Measurements from ENCODE around the gene SLX9.
"Not testable (repeated sequence)": the region's sequence is repeated elsewhere in the genome, so short reads cannot be mapped to it uniquely, and the experiment has no call there.

The SLX9 gene

DNA sequence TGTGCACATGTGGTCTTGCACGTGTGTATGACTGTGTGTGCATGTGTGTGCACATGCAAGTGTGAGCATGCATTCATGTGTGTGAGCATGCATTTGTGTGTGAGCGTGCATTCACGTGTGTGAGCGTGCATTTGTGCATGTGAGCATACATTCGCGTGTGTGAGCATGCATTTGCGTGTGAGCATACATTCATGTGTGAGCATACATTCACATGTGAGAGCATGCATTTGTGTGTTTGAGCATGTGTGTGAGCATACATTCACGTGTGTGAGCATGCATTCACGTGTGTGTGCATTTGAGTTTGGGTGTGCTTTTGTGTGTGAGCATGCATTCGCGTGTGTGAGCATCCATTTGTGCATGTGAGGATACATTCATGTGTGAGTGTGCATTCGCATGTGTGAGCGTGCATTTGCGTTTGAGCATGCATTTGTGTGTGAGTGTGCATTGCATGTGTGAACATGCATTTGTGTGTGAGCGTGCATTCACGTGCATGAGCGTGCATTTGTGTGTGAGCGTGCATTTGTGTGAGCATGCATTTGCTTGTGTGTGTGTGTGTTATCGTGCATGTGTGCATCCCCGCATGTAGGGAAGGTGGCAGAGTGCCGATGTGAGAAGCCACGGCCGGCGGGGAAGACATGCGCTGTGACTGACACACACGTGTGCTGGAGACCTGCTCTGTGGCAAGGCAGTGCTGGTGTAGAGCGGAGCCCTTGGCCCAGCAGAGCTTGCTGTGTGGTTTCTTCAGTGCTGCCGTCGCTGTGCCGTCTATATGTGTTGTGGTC is 37.4 kb upstream of the SLX9 start:
- no peak for DNase-seq (ENCODE audit: low read depth in 2 of 3, low spot score in 2 of 3)

GRCh38 chr21:44903050-44903685 is 36.7 kb upstream of the SLX9 start:
- no peak for DNase-seq (ENCODE audit: low read depth in 2 of 3, low spot score in 2 of 3)

DNA sequence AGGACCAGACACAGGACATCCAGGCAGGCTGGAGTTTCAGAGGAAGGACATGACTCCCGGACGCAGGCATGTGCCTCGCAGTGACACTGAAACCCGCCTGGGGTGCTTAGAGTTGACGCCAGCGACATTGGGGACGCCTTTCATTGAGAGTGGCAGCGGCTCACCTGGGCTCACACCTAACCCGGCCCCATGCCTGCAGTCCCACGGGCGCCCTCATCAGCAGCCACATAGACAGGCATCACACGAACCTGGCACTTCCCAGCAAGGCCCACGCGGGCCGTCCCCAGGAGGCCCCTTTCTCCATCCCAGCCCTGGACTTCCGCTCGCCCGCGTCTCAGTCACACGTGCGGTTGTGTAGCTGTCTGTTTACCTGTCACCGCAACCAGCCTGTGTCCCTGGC is 36.1 kb upstream of the SLX9 start:
- DNase-seq (ENCODE audit: low read depth in 2 of 3, low spot score in 2 of 3) = no peak

- no peak for DNase-seq (ENCODE audit: low read depth in 2 of 3, low spot score in 2 of 3)
These were observed 35.5 kb upstream of the SLX9 start for GRCh38 chr21:44904141-44904923.

- DNase-seq (ENCODE audit: low read depth in 2 of 3, low spot score in 2 of 3) = no peak
These were observed 34.7 kb upstream of the SLX9 start for GRCh38 chr21:44905016-44905727.

DNA sequence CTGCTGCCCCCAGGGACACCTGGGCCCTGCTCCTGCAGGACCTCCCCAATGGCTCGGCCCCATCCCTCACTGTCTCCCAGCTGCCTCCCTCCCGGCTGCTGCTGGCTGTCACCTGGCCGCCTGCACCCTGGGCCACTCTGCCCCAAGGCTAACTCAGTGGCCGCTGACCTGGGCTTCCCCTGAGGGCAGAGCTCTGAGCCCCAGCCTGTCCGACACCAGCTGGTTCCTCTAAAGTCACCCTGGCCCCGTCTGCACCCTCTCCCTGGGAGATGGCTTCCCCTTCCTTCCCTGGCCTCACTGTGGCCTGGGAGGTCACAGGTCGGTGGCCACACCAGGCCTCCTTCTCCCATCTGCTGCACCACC is 34.1 kb upstream of the SLX9 start:
- DNase-seq (ENCODE audit: low read depth in 2 of 3, low spot score in 2 of 3) = no peak

DNA sequence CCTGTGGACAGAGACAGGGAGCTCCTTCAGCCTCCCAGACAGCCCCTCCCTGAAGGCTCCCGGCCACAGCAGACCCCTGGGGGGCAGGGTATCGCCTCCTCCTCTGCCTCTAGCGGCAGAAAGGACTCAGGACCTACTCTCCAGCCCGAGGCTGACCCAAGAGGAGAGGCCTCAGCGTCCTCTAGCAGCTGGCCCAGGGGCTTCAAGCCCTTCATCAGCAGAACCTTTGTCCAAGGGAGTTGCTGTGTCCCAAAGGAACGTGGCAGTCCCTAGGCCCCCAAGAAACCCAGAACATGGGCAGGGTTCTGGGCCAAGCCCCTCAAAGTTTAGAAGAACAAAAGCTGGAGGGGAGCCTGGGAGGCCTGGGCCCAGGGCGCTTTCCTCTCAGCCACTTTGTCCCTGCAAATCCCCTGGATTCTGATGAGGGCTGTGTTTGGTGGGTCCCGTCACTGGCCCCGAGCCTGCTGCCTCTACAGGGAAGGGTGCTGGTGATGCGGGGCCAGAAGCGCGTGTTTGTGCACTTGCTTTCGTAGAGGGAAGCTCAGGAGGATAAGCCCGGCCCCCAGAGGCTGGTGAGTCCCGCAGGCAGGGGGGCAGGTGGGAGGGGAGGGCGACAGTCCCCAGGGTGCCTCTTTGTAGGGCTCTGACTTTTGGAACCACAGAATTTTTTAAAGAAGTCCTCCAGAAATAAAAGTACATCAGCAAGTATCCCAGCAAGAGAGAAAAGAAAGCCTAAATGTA is 32.4 kb upstream of the SLX9 start:
- no peak for DNase-seq (ENCODE audit: low read depth in 2 of 3, low spot score in 2 of 3)

DNA sequence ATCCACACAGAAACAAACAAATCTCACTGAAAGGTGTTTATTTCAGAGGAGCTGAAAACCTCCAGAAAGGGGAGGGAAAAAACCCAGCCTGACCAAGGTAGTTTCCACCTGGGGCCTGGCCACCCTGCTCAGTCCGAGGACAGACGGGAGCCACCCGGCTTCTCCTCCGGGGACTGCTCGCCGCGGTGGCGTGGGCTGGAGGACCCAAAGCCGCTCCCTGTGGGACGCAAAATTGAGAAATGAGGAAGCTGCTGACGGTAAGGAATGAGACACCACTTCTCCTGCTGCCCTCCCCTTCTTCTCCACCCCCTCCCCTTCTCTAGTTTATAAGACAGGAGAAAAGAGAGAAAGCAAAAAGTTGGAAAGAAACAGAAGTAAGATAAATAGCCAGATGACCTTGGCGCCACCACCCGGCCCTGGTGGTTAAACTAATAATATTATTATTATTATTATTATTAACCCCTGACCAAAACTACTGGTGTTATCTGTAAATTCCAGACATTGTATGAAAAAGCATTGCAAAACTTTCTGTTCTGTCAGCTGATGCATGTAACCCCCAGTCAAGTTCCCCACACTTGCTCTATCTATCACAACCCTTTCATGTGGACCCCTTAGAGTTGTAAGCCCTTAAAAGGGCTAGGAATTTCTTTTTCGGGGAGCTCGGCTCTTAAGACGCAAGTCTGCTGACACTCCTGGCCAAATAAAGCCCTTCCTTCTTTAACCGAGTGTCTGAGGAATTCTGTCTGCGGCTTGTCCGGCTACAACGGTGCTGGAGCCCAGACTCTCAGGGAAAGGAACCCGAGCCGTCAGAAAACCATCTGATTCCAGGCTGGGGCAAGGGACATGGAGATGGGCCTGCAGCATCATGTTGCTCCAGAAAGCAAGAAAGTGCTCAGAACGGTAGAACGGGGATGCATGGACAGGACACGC is 31.6 kb upstream of the SLX9 start:
- DNase-seq (ENCODE audit: low read depth in 2 of 3, low spot score in 2 of 3) = no peak

GRCh38 chr21:44908908-44909307 is 30.9 kb upstream of the SLX9 start:
- no peak for DNase-seq (ENCODE audit: low read depth in 2 of 3, low spot score in 2 of 3)

DNA sequence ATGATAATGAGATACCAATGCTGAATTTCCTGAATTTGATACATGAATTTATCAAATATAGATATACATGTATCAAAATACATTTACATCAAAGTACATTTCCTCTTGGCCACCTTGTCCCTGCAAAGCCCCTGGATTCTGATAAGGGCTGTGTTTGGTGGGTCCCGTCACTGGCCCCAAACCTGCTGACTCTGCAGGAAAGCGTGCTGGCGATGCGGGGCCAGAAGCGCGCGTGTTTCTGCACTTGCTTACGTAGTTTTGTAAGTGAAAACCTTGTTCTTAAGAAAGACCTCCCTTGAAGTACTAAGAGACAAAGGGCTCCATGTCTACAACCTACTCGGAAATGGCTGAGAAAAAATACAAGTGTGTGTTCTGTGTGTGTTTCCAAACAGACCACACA is 30.1 kb upstream of the SLX9 start:
- DNase-seq (ENCODE audit: low read depth in 2 of 3, low spot score in 2 of 3) = no peak

GRCh38 chr21:44910229-44911067 is 29.4 kb upstream of the SLX9 start:
- DNase-seq (ENCODE audit: low read depth in 2 of 3, low spot score in 2 of 3) = no peak

DNA sequence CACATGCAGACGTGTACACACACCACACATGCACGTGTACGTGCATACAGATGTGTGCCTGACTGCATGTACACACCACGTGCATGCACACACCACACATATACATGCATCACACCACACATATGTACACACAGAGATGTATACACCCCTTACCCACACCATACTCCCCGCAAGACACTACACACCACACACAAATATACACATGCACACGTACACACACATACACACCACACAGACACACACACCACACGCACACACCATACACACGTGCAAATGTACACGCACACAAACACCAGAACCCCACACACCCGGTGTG is 28.8 kb upstream of the SLX9 start:
- no peak for DNase-seq (ENCODE audit: low read depth in 2 of 3, low spot score in 2 of 3)

DNA sequence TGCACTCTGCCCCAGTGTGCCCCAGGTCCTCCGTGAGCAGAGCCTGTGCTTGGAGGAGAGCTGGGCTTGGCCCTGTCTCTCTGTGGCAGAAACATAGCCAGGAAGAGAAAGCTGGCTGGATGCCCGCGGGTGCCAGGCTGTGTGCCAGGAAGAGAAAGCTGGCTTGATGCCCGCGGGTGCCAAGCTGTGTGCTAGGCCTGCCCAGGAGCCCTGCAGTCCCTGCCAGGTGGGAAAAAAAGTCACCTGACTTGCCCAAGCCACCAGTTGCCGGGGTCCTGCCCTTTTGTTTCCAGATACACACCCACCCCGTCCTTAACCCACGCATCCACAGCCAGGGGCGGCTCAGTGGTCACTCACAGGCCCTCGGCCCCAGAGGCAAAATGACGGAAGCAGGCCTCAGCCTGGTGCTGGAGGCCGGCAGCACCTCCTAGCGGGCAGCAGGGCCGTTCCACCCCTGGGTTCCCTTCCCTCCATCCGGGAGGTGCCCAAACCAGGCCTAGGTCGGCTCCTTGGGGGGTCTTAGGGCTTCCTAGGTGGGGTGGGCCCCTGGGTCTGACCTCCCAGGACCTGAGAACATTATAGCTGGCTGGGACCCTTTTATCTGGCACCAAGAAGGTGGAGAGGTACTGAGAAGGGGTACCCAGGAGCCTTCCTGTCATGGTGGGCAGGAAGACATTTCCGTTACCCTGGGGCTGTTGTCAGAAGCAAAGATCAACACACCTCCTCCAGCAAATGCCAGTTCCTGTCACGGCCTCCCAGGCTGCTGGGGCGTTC is 28.3 kb upstream of the SLX9 start:
- DNase-seq (ENCODE audit: low read depth in 2 of 3, low spot score in 2 of 3) = no peak

GRCh38 chr21:44912158-44912473 is 27.7 kb upstream of the SLX9 start:
- no peak for DNase-seq (ENCODE audit: low read depth in 2 of 3, low spot score in 2 of 3)

DNA sequence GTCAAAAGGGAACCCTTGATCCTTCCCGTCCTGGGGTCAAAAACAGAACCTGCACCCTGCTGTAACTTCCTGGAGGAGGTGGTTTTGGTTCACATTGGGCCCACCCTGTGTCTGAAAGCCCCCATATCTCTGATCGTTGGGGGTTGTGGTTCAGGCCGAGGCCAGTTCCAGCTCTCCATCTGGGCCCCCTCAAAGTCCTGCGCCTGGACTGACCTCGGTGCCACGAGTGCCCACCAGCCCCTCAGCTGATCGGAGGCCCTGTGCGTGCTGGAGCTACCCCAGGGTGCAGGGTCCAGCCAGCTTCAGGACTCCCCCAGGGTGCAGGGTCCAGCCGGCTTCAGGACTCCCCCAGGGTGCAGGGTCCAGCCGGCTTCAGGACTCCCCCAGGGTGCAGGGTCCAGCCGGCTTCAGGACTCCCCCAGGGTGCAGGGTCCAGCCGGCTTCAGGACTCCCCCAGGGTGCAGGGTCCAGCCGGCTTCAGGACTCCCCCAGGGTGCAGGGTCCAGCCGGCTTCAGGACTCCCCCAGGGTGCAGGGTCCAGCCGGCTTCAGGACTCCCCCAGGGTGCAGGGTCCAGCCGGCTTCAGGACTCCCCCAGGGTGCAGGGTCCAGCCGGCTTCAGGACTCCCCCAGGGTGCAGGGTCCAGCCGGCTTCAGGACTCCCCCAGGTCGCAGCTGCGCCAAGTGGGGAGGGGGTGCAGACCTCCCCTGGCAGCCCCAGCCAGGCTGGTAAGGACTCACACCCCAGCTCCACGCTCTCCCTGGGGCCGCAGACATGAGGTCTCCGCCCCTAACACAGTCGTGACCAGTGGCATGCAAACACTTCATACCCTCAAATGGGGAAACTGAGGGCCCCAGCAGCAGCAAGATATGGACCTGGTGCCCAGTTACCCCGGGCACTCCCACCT is 27.1 kb upstream of the SLX9 start:
- not testable (repeated sequence) for DNase-seq (ENCODE audit: low read depth in 2 of 3, low spot score in 2 of 3)

DNA sequence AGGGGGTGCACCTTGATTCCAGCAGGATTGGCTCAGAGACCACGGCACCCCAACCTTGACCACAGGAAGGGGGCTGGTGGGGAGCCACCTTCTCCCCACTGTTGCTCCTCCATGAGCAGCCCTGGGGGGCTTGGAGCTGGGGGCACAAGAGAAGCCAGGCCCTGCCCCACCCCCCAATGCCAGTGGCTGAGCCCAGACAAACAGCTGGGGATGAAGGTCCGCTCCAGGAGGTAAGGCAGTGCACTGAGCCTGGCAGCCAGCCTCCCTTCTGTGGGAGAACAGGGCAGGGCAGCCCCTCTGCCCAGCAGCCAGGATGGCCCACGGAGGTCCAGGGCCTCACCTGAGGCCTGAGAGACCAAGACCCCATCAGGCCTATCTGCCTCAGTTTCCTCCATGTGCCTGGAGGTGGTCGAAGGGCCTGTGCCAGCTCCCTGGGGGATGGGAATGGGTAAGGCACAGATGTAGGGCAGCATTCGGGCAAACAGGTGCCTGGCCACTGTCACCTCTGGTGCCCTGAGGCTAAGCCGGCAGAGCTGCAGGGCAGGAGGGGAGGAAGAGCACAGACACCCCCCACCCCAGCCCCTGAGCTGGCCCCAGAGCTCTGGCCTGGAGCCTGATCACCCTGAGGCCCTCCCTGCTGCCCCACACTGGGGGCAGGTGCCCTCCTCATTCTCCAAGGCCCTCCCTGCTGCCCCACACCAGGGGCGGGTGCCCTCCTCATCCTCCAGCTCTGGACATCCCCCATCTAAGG is 26.2 kb upstream of the SLX9 start:
- no peak for DNase-seq (ENCODE audit: low read depth in 2 of 3, low spot score in 2 of 3)
